ENCODE data around the gene FAM117A. TPM values are rescaled to one million over a fixed set of nuclear protein-coding genes. Genes with fewer than 3 reads are reported as not detected.

Gene FAM117A
- total RNA-seq, 1 donor from 2014 or later: 2.7 TPM

DNA sequence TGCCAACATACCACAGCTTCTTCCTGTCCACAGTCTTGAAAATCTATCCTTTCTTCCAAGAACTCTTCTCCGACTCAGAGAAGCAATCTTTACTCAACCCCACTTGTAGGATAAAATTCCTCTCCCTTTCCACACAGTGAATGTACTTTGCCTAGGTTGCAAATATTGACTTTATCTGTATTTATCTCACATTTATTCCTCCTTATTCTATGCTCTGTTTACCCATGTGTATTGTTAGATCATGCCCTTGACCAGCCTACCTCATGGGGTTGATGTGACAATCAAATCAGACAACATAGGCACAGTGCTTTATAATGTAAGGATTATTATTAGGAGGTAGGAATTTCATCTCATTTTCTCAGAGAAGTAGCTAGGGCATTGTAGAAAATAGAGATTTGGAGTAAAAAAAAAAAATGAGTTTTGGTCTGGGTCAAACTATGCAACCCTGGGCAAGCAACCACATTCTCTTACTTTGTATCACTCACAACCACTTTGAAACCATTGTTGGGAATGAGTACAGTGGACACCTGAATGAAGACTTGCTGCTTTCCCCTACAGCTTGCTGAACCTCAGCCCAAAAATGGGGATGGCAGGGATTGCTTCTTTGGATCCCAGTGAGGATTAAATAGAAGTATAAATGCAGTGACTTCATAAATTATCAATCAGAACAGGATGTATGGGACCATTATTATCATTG lies 47.1 kb downstream of the FAM117A start:
- H3K36me3 Mint-ChIP-seq (ENCODE audit: unreplicated experiment): peaks cover 9% of the 10 kb centered on the region
- no peaks in the 10 kb centered on the region for H3K9me3 Mint-ChIP-seq (ENCODE audit: unreplicated experiment)
- no peak overlapping the region for H3K27ac Mint-ChIP-seq (ENCODE audit: unreplicated experiment)
- no peaks in the 10 kb centered on the region for H3K4me1 Mint-ChIP-seq (ENCODE audit: unreplicated experiment)
- H3K27me3 Mint-ChIP-seq (ENCODE audit: unreplicated experiment): no peaks in the 10 kb centered on the region
- H3K4me3 Mint-ChIP-seq (ENCODE audit: unreplicated experiment): no peak overlapping the region
- no peak for DNase-seq (ENCODE audit: extremely low spot score, unreplicated experiment)
- TF ChIP-seq, protein P1, sequence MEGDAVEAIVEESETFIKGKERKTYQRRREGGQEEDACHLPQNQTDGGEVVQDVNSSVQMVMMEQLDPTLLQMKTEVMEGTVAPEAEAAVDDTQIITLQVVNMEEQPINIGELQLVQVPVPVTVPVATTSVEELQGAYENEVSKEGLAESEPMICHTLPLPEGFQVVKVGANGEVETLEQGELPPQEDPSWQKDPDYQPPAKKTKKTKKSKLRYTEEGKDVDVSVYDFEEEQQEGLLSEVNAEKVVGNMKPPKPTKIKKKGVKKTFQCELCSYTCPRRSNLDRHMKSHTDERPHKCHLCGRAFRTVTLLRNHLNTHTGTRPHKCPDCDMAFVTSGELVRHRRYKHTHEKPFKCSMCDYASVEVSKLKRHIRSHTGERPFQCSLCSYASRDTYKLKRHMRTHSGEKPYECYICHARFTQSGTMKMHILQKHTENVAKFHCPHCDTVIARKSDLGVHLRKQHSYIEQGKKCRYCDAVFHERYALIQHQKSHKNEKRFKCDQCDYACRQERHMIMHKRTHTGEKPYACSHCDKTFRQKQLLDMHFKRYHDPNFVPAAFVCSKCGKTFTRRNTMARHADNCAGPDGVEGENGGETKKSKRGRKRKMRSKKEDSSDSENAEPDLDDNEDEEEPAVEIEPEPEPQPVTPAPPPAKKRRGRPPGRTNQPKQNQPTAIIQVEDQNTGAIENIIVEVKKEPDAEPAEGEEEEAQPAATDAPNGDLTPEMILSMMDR (IDR thresholded peaks at IDR 0.05): no peak

GRCh38 chr17:49715717-49716279 lies 48.1 kb downstream of the FAM117A start:
- no peak overlapping the region for H3K4me3 Mint-ChIP-seq (ENCODE audit: unreplicated experiment)
- H3K27me3 Mint-ChIP-seq (ENCODE audit: unreplicated experiment): no peaks in the 10 kb centered on the region
- no peaks in the 10 kb centered on the region for H3K4me1 Mint-ChIP-seq (ENCODE audit: unreplicated experiment)
- H3K9me3 Mint-ChIP-seq (ENCODE audit: unreplicated experiment): no peaks in the 10 kb centered on the region
- DNase-seq (ENCODE audit: extremely low spot score, unreplicated experiment): no peak
- peaks cover 15% of the 10 kb centered on the region for H3K36me3 Mint-ChIP-seq (ENCODE audit: unreplicated experiment)
- TF ChIP-seq, protein P1 (IDR thresholded peaks at IDR 0.05): no peak
- H3K27ac Mint-ChIP-seq (ENCODE audit: unreplicated experiment): no peak overlapping the region

DNA sequence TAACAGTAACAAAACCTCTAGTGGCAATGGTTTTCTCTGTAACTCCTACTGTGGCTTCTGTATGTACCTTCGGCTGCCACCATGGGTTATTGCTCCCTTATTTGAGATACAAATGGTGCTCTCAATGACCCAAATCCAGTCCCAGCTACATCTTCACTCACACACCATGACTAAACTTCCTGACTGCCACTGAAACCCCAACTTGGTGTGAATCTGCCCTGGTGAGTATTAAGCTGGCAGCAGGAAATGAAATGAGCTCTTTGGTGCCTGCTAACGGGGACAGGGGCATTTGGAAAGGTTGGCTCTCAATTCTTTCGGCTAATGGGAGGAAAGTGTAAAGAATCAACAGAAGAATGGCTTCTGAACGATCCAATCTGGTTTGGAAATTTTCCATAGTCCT lies 48.7 kb downstream of the FAM117A start:
- TF ChIP-seq, protein P1 (IDR thresholded peaks at IDR 0.05): no peak
- Mint-ChIP-seq H3K4me1 (ENCODE audit: unreplicated experiment) (no peaks in the 10 kb centered on the region), H3K36me3 (ENCODE audit: unreplicated experiment) (peaks cover 15% of the 10 kb centered on the region)

DNA sequence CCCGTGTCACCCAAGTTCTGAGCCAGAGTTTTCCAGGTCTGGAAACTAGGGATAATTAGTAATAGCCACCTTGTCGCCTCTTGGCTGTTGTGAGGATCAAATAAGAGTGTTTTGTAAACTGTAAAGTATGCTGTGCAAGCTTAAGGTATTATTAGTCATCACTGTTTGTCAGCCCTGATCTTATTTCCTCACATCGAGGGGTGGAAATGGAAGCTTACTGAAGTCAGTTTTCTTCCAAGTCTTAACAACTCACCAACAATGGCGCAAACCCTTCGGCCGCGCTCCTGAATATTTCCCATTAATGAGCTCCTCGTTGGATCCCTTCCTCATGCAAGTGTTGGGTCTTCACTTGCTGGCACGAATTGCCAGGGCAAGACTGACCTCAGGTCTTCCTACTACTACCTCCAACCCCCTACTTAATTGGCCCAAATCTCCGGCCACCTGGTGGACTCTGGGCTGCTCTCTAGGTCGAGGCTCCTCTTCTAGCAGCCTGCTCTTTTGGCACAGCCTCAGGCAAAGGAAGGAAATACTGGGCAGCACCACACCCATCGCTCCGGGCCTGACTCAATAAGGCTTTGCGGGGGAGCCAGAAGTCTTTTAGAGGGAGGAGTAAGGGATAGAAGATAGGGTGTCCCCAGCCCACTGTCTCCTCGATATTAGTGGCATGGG lies 55.3 kb downstream of the FAM117A start:
- H3K9me3 Mint-ChIP-seq (ENCODE audit: unreplicated experiment): no peaks in the 10 kb centered on the region
- H3K4me3 Mint-ChIP-seq (ENCODE audit: unreplicated experiment): peak overlapping the region; percentile 89
- H3K27ac Mint-ChIP-seq (ENCODE audit: unreplicated experiment): peak overlapping the region; percentile 99
- no peak for DNase-seq (ENCODE audit: extremely low spot score, unreplicated experiment)
- H3K27me3 Mint-ChIP-seq (ENCODE audit: unreplicated experiment): no peaks in the 10 kb centered on the region
- peaks cover 22% of the 10 kb centered on the region for H3K4me1 Mint-ChIP-seq (ENCODE audit: unreplicated experiment)
- H3K36me3 Mint-ChIP-seq (ENCODE audit: unreplicated experiment): peaks cover 13% of the 10 kb centered on the region
- TF ChIP-seq, protein P1 (IDR thresholded peaks at IDR 0.05): peak; percentile 19

More for the DNA sequence above, 48.7 kb downstream of the FAM117A start:
- Mint-ChIP-seq H3K27me3 (ENCODE audit: unreplicated experiment) (no peaks in the 10 kb centered on the region), H3K4me3 (ENCODE audit: unreplicated experiment) (no peak overlapping the region), H3K27ac (ENCODE audit: unreplicated experiment) (no peak overlapping the region), H3K9me3 (ENCODE audit: unreplicated experiment) (no peaks in the 10 kb centered on the region)
- no peak for DNase-seq (ENCODE audit: extremely low spot score, unreplicated experiment)

Data from osteocyte (in vitro differentiated cells).